Breast epithelium (tissue), 4 donors: Measurements from ENCODE around the gene EHMT2. TPM values are rescaled to one million over a fixed set of nuclear protein-coding genes. Genes with fewer than 3 reads are reported as not detected.

Experiments used
- DNase-seq, 2 donors: peaks; one replicate each; pipeline ENCODE4 v3.0.0-alpha.2; 2019; ENCODE audit warnings: low spot score in 2 of 2
- H3K27ac ChIP-seq, 2 donors: fragments of 200-600 bp; sonication (generic) in 1 of 2; one replicate each; pipeline ENCODE4 v1.5.1; 2016 to 2019; ENCODE audit warnings: mild to moderate bottlenecking in 1 of 2
- H3K27me3 ChIP-seq, 2 donors: fragments of 200-600 bp; sonication (generic) in 1 of 2; one replicate each; pipeline versions ENCODE4 v1.5.1 to v1.6.0; 2017 to 2019; ENCODE audit warnings: control low read depth in 1 of 2, mild to moderate bottlenecking in 1 of 2
- H3K36me3 ChIP-seq: fragments of 200-600 bp; one replicate; pipeline ENCODE4 v1.5.1; 2019
- H3K4me1 ChIP-seq, 2 donors: fragments of 200-600 bp; sonication (generic); one replicate each; pipeline ENCODE4 v1.5.1; 2016 to 2019; ENCODE audit warnings: control low read depth in 1 of 2
- H3K4me3 ChIP-seq, 3 donors: fragments of 200-600 bp; sonication (generic); 1 replicate in 2 of 3; 2 replicates in 1 of 3; pipeline ENCODE4 v1.5.1; 2016 to 2019; ENCODE audit warnings: mild to moderate bottlenecking in 3 of 3, moderate library complexity in 2 of 3
- H3K9me3 ChIP-seq, 2 donors: fragments of 200-600 bp; sonication (generic) in 1 of 2; one replicate each; pipeline ENCODE4 v1.5.1; 2016 to 2019; ENCODE audit warnings: control low read depth in 1 of 2
- CTCF ChIP-seq, 3 donors: fragments of 450-650 bp; IDR thresholded peaks; one replicate each; pipeline ENCODE4 v1.5.1; 2016 to 2017; ENCODE audit warnings: antibody characterized with exemption in 3 of 3, mild to moderate bottlenecking in 3 of 3, moderate library complexity in 3 of 3
- POLR2A ChIP-seq: fragments of 450-650 bp; IDR thresholded peaks from one replicate; pipeline ENCODE4 v1.6.1; 2016; ENCODE audit warnings: antibody characterized with exemption, mild to moderate bottlenecking, moderate library complexity
- POLR2AphosphoS5 ChIP-seq, 3 donors: sonication (generic); formaldehyde crosslinking; IDR thresholded peaks; one replicate each; pipeline ENCODE4 v1.6.1; 2017; ENCODE audit warnings: antibody characterized with exemption in 3 of 3
- intact Hi-C: fragments of 100-400 bp; cut with DNase I; formaldehyde crosslinking; loops from one replicate; pipeline ENCODE4 v1.15.1; 2023; ENCODE audit warnings: low total_unique reads
- total RNA-seq, 3 donors: library from RNA; depleted of rRNA; stranded (reverse); fragments of >200 nt; gene quantifications; one replicate each; pipeline ENCODE4 v1.1.0, GENCODE V29; 2016

The EHMT2 gene
- total RNA-seq, 3 donors from 2014 or later = 34.6 to 37.5 (median 37.0) TPM

GRCh38 chr6:31927242-31927862 is 29.9 kb upstream of the EHMT2 start, which contains the start of gene C2:
Gene C2, plus strand, starts transcription at chr6:31927717. Its CDS starts 36 bp downstream, at chr6:31927753.
- H3K27me3 ChIP-seq = no peaks in the 10 kb centered on the region
- no peaks in the 10 kb centered on the region for H3K9me3 ChIP-seq
- no peaks in the 10 kb centered on the region for H3K4me1 ChIP-seq
- DNase-seq = no peak
- TF ChIP-seq POLR2A = no peak
- no peak for TF ChIP-seq POLR2AphosphoS5 (IDR thresholded peaks at IDR 0.05)
- no peak for TF ChIP-seq CTCF (IDR thresholded peaks at IDR 0.05)
- intact Hi-C loops = no loop called here
- H3K36me3 ChIP-seq = no peaks in the 10 kb centered on the region
- peak within 1 kb of the TSS in 1 of 2 donors; percentile 43 for H3K27ac ChIP-seq
- peak within 1 kb of the TSS; percentile 26 to 54 (median 42) for H3K4me3 ChIP-seq

- H3K9me3 ChIP-seq = no peaks in the 10 kb centered on the region
- no peaks in the 10 kb centered on the region for H3K4me1 ChIP-seq
- no peak for DNase-seq
- TF ChIP-seq POLR2AphosphoS5 (IDR thresholded peaks at IDR 0.05) (no peak), CTCF (IDR thresholded peaks at IDR 0.05) (no peak), POLR2A (no peak)
- intact Hi-C loops = no loop called here
- H3K27ac ChIP-seq = no peak overlapping the region
- H3K4me3 ChIP-seq = no peak overlapping the region
- no peaks in the 10 kb centered on the region for H3K27me3 ChIP-seq
- no peaks in the 10 kb centered on the region for H3K36me3 ChIP-seq
These were observed 25.4 kb upstream of the EHMT2 start for GRCh38 chr6:31922942-31923341.

- no peaks in the 10 kb centered on the region for H3K4me1 ChIP-seq
- H3K4me3 ChIP-seq = no peak overlapping the region
- TF ChIP-seq POLR2A (no peak), CTCF (IDR thresholded peaks at IDR 0.05) (no peak), POLR2AphosphoS5 (IDR thresholded peaks at IDR 0.05) (no peak)
- H3K27me3 ChIP-seq = no peaks in the 10 kb centered on the region
- no peaks in the 10 kb centered on the region for H3K9me3 ChIP-seq
- peak overlapping the region in 1 of 2 donors; percentile 68 for H3K27ac ChIP-seq
- no peak for DNase-seq
- H3K36me3 ChIP-seq = no peaks in the 10 kb centered on the region
- intact Hi-C loops = no loop called here
These were observed 23.3 kb upstream of the EHMT2 start for GRCh38 chr6:31920811-31921210.

- no peak for TF ChIP-seq POLR2A
- Histone ChIP-seq H3K4me3 (no peak overlapping the region), H3K36me3 (no peaks in the 10 kb centered on the region), H3K9me3 (no peaks in the 10 kb centered on the region), H3K27ac (peak overlapping the region in 1 of 2 donors; percentile 68), H3K4me1 (no peaks in the 10 kb centered on the region), H3K27me3 (no peaks in the 10 kb centered on the region)
- intact Hi-C loops = no loop called here
- DNase-seq = no peak
These were observed 22.3 kb upstream of the EHMT2 start for GRCh38 chr6:31919624-31920303.

GRCh38 chr6:31918069-31918720 is 20.7 kb upstream of the EHMT2 start:
- Histone ChIP-seq H3K27ac (no peak overlapping the region), H3K4me3 (no peak overlapping the region), H3K4me1 (no peaks in the 10 kb centered on the region), H3K36me3 (no peaks in the 10 kb centered on the region), H3K9me3 (no peaks in the 10 kb centered on the region), H3K27me3 (no peaks in the 10 kb centered on the region)
- intact Hi-C loops = no loop called here
- TF ChIP-seq POLR2AphosphoS5 (IDR thresholded peaks at IDR 0.05) (no peak), CTCF (IDR thresholded peaks at IDR 0.05) (no peak), POLR2A (no peak)
- no peak for DNase-seq
